Stomach (tissue), 4 donors: ENCODE measurements around the gene NPPC.

ENCODE experiments used
- POLR2A ChIP-seq, 4 donors: fragments of 450-650 bp; IDR thresholded peaks; one replicate each; pipeline ENCODE4 v1.6.1; 2016; ENCODE audit warnings: antibody characterized with exemption in 4 of 4, control low read depth in 2 of 4, mild to moderate bottlenecking in 1 of 4, moderate library complexity in 1 of 4
- TF ChIP-seq, protein P1 (sequence below), 7 experiments: fragments of 450-650 bp in 4 of 7; fragments of 200-600 bp in 3 of 7; sonication (generic) in 3 of 7; IDR thresholded peaks; one replicate each; pipeline ENCODE4 v1.5.1; 2016 to 2019; ENCODE audit warnings: antibody characterized with exemption in 7 of 7, control low read depth in 2 of 7, mild to moderate bottlenecking in 1 of 7

DNA sequence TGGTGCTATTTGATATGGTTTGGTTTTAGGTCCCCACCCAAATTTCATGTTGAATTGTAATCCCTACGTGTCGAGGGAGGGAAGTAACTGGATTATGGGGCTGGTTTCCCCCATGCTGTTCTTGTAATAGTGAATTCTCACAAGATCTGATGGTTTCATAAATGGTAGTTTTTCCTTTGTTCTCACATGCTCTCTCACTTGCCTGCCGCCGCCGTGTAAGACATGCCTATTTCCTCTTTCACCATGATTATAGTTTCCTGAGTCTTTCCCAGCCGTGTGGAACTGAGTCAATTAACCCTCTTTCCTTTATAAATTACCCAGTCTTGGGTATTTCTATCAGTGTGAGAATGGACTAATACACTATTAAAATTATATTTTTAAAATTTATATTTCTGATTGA lies 42.6 kb upstream of the NPPC start:
- TF ChIP-seq, protein P1, sequence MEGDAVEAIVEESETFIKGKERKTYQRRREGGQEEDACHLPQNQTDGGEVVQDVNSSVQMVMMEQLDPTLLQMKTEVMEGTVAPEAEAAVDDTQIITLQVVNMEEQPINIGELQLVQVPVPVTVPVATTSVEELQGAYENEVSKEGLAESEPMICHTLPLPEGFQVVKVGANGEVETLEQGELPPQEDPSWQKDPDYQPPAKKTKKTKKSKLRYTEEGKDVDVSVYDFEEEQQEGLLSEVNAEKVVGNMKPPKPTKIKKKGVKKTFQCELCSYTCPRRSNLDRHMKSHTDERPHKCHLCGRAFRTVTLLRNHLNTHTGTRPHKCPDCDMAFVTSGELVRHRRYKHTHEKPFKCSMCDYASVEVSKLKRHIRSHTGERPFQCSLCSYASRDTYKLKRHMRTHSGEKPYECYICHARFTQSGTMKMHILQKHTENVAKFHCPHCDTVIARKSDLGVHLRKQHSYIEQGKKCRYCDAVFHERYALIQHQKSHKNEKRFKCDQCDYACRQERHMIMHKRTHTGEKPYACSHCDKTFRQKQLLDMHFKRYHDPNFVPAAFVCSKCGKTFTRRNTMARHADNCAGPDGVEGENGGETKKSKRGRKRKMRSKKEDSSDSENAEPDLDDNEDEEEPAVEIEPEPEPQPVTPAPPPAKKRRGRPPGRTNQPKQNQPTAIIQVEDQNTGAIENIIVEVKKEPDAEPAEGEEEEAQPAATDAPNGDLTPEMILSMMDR (IDR thresholded peaks at IDR 0.05): no peak
- no peak for TF ChIP-seq POLR2A (IDR thresholded peaks at IDR 0.05)
